Neural cell (in vitro differentiated cells): Measurements from ENCODE around the gene RADIL. TPM values are rescaled to one million over a fixed set of nuclear protein-coding genes. Genes with fewer than 3 reads are reported as not detected.

Source experiments
- H2AFZ ChIP-seq: fragments of 200-600, 300-800 bp; sonication (generic), shearing (Covaris generic); 2 replicates; pipeline ENCODE4 v1.6.0; 2014; ENCODE audit warnings: low read depth, mild to moderate bottlenecking, antibody characterized with exemption, low read length, moderate library complexity
- H3F3A ChIP-seq: fragments of 200-600 bp; shearing (Covaris generic); 2 replicates; pipeline ENCODE4 v1.6.1; 2016; ENCODE audit warnings: mild to moderate bottlenecking, moderate library complexity, mixed read lengths, antibody characterized with exemption, low read length; ENCODE audit not compliant: insufficient read depth, poor library complexity, severe bottlenecking
- H3K27ac ChIP-seq: fragments of 200-600, 300-800 bp; sonication (generic), shearing (Covaris generic); 2 replicates; pipeline ENCODE4 v1.5.1; 2014; ENCODE audit warnings: mild to moderate bottlenecking, low read length, moderate library complexity
- H3K27me3 ChIP-seq: fragments of 300-800, 200-600 bp; sonication (generic), shearing (Covaris generic); 2 replicates; pipeline ENCODE4 v1.6.0; 2014; ENCODE audit warnings: mild to moderate bottlenecking, low read depth, low read length, moderate library complexity; ENCODE audit not compliant: insufficient read depth
- H3K36me3 ChIP-seq: fragments of 300-800, 200-600 bp; sonication (generic), shearing (Covaris generic); 2 replicates; pipeline ENCODE4 v1.5.1; 2014; ENCODE audit warnings: mild to moderate bottlenecking, antibody characterized with exemption, low read length, moderate library complexity; ENCODE audit not compliant: insufficient read depth
- H3K4me2 ChIP-seq: fragments of 300-800, 200-600 bp; sonication (generic), shearing (Covaris generic); 2 replicates; pipeline ENCODE4 v1.6.0; 2014; ENCODE audit warnings: mild to moderate bottlenecking, low read length
- H3K4me3 ChIP-seq: fragments of 300-800, 200-600 bp; sonication (generic), shearing (Covaris generic); 2 replicates; pipeline ENCODE4 v1.5.1; 2014; ENCODE audit warnings: mild to moderate bottlenecking, low read length, moderate library complexity
- H3K79me2 ChIP-seq: fragments of 200-600 bp; shearing (Covaris generic); replicated peaks from 2 replicates; pipeline ENCODE4 v1.6.0; 2014; ENCODE audit warnings: mild to moderate bottlenecking, low read length, moderate library complexity; ENCODE audit not compliant: insufficient read depth
- H3K9ac ChIP-seq: fragments of 300-800, 200-600 bp; sonication (generic), shearing (Covaris generic); 2 replicates; pipeline ENCODE4 v1.6.1; 2016; ENCODE audit warnings: mild to moderate bottlenecking, low read length, mixed read lengths
- H3K9me2 ChIP-seq: fragments of 200-600 bp; shearing (Covaris generic); 2 replicates; pipeline ENCODE4 v1.6.1; 2016; ENCODE audit warnings: mild to moderate bottlenecking, low read length, mixed read lengths; ENCODE audit not compliant: insufficient read depth
- H3K9me3 ChIP-seq: fragments of 200-600, 300-800 bp; sonication (generic), shearing (Covaris generic); 2 replicates; pipeline ENCODE4 v1.6.1; 2016; ENCODE audit warnings: mild to moderate bottlenecking, mixed run types, low read length, moderate library complexity, mixed read lengths
- H4K20me1 ChIP-seq: fragments of 200-600 bp; shearing (Covaris generic); 2 replicates; pipeline ENCODE4 v1.6.1; 2016; ENCODE audit warnings: mild to moderate bottlenecking, mixed run types; ENCODE audit not compliant: insufficient read depth
- EP300 ChIP-seq: fragments of 450-650 bp; conservative IDR thresholded peaks from 2 replicates; pipeline ENCODE4 v1.6.1; 2014; ENCODE audit warnings: antibody characterized with exemption, mild to moderate bottlenecking, moderate library complexity; ENCODE audit not compliant: poor library complexity, severe bottlenecking
- EZH2 ChIP-seq: fragments of 200-600, 300-800 bp; shearing (Covaris generic), sonication (generic); IDR thresholded peaks from 2 replicates; pipeline ENCODE4 v1.6.1; 2014; ENCODE audit warnings: antibody characterized with exemption, low read length, borderline replicate concordance, mild to moderate bottlenecking; ENCODE audit not compliant: insufficient read depth, poor library complexity, severe bottlenecking
- MXI1 ChIP-seq: fragments of 450-650 bp; conservative IDR thresholded peaks from 2 replicates; pipeline ENCODE4 v1.6.1; 2014; ENCODE audit warnings: antibody characterized with exemption, mild to moderate bottlenecking; ENCODE audit not compliant: poor library complexity, severe bottlenecking
- POLR2AphosphoS5 ChIP-seq: IDR thresholded peaks from 2 replicates; pipeline ENCODE4 v1.6.1; 2012
- RAD21 ChIP-seq: fragments of 450-650 bp; conservative IDR thresholded peaks from 2 replicates; pipeline ENCODE4 v1.6.1; 2014; ENCODE audit warnings: antibody characterized with exemption, mild to moderate bottlenecking, moderate library complexity
- SMC3 ChIP-seq: fragments of 450-650 bp; conservative IDR thresholded peaks from 2 replicates; pipeline ENCODE4 v1.6.1; 2014; ENCODE audit warnings: antibody characterized with exemption, mild to moderate bottlenecking, moderate library complexity; ENCODE audit not compliant: poor library complexity
- TAF1 ChIP-seq: IDR thresholded peaks from 2 replicates; pipeline ENCODE4 v1.6.1; 2012; ENCODE audit warnings: low read depth
- polyA plus RNA-seq: library from polyadenylated mRNA; depleted of rRNA; stranded (reverse); fragments of >200 nt; gene quantifications from 2 replicates; pipeline ENCODE4 v1.2.3, GENCODE V29; 2014
- TF ChIP-seq, protein P1 (sequence below): IDR thresholded peaks from 2 replicates; pipeline ENCODE4 v1.6.1; 2012; ENCODE audit warnings: borderline replicate concordance
- TF ChIP-seq, protein P2 (sequence below): fragments of 450-650 bp; IDR thresholded peaks from 2 replicates; pipeline ENCODE4 v1.5.1; 2014; ENCODE audit warnings: antibody characterized with exemption, mild to moderate bottlenecking, moderate library complexity; ENCODE audit not compliant: poor library complexity, severe bottlenecking

RADIL gene
- polyA plus RNA-seq, 1 donor from 2014 or later, result 4.1 TPM

DNA sequence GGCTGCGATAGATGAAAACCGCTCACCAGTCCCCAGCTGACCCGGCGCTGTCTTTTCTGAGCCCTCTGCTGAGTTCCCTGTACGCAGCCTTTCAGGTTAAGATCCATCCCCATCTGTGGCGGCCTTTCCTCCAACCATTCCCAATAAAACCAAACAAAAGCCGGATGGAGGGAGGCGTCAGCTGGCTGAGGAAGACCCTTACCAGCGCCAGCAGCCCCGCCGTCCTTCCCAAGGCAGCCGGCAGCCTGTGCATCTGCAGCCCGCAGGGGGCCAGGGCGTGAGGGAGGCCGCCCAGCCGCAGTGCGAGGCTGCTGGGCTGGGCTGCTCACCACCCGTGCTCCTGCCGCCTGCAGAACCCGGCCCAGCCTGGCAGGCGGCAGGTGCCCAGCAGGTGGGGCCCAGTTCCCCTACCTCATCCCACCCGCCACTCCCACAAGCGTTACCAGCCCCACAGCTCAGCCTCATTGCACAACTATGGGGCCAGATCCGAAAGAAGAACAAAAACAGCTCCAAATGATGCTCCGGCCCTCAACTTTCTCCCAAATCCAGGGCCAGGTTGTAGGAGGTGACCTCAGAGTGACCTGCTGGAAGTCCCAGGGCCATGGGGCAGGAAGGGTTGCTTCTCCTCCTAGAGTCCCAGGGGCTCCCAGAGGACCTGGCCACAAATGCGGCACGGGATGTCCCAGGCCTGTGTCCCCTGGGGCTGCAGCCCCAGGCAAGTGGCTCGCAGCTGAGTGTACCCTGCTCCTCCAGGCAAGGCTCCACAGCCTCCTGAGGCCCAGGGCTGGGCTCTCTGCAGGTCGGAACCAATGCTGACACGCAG is 45.5 kb downstream of the RADIL start:
- Histone ChIP-seq H3K27me3 (no peaks in the 10 kb centered on the region), H2AFZ (no peak overlapping the region), H4K20me1 (no peaks in the 10 kb centered on the region), H3K9me3 (no peaks in the 10 kb centered on the region), H3K4me2 (no peak overlapping the region), H3K36me3 (no peaks in the 10 kb centered on the region), H3K9me2 (no peaks in the 10 kb centered on the region), H3K4me3 (peak overlapping the region; percentile 39), H3K79me2 (no peaks in the 10 kb centered on the region), H3F3A (no peaks in the 10 kb centered on the region), H3K9ac (peak overlapping the region; percentile 38), H3K27ac (peak overlapping the region; percentile 36)
- TF ChIP-seq EZH2 (no peak), EP300 (no peak), SMC3 (no peak), TAF1 (no peak), MXI1 (no peak), RAD21 (no peak), POLR2AphosphoS5 (peak; percentile 20)
- TF ChIP-seq, protein P1, sequence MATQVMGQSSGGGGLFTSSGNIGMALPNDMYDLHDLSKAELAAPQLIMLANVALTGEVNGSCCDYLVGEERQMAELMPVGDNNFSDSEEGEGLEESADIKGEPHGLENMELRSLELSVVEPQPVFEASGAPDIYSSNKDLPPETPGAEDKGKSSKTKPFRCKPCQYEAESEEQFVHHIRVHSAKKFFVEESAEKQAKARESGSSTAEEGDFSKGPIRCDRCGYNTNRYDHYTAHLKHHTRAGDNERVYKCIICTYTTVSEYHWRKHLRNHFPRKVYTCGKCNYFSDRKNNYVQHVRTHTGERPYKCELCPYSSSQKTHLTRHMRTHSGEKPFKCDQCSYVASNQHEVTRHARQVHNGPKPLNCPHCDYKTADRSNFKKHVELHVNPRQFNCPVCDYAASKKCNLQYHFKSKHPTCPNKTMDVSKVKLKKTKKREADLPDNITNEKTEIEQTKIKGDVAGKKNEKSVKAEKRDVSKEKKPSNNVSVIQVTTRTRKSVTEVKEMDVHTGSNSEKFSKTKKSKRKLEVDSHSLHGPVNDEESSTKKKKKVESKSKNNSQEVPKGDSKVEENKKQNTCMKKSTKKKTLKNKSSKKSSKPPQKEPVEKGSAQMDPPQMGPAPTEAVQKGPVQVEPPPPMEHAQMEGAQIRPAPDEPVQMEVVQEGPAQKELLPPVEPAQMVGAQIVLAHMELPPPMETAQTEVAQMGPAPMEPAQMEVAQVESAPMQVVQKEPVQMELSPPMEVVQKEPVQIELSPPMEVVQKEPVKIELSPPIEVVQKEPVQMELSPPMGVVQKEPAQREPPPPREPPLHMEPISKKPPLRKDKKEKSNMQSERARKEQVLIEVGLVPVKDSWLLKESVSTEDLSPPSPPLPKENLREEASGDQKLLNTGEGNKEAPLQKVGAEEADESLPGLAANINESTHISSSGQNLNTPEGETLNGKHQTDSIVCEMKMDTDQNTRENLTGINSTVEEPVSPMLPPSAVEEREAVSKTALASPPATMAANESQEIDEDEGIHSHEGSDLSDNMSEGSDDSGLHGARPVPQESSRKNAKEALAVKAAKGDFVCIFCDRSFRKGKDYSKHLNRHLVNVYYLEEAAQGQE, result no peak
- TF ChIP-seq, protein P2, sequence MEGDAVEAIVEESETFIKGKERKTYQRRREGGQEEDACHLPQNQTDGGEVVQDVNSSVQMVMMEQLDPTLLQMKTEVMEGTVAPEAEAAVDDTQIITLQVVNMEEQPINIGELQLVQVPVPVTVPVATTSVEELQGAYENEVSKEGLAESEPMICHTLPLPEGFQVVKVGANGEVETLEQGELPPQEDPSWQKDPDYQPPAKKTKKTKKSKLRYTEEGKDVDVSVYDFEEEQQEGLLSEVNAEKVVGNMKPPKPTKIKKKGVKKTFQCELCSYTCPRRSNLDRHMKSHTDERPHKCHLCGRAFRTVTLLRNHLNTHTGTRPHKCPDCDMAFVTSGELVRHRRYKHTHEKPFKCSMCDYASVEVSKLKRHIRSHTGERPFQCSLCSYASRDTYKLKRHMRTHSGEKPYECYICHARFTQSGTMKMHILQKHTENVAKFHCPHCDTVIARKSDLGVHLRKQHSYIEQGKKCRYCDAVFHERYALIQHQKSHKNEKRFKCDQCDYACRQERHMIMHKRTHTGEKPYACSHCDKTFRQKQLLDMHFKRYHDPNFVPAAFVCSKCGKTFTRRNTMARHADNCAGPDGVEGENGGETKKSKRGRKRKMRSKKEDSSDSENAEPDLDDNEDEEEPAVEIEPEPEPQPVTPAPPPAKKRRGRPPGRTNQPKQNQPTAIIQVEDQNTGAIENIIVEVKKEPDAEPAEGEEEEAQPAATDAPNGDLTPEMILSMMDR, result peak; percentile 16

DNA sequence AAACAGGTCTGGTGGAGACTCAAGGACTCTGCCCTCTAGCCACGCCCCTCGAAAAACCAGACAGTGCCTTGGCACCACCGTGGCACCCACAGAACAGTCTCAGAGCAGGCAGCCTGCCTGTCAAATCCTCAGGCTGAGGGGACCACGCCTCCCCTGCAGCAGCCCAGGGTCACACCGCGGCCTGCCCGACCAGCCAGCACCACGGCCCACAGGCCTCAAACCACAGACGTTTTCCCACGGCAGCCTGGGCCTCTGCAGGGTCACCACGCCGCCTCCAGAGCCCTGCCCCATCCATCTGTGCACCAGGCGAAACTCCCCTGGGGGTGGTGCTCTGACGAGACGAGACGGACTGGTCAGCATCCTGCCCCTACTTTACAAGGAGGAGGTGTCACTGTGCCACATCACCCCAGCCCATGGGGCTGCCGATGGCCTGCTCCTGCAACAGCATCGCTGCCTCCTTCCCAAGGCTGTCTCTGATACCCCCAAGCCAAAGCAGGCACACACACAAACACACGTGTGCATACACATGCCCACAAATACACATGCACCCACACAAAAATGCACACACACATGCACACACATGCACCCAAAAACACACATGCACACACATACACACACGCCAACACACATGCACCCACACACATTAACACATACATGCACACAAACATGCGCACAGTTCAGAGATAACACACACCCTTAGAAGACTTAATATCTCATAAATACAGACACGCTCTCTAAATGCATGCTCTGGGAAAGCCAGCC is 46.3 kb downstream of the RADIL start:
- no peaks in the 10 kb centered on the region for H3K9me3 ChIP-seq
- no peaks in the 10 kb centered on the region for H3F3A ChIP-seq
- H3K36me3 ChIP-seq, result no peaks in the 10 kb centered on the region
- H3K27me3 ChIP-seq, result no peaks in the 10 kb centered on the region
- H2AFZ ChIP-seq, result no peak overlapping the region
- H3K9me2 ChIP-seq, result no peaks in the 10 kb centered on the region
- no peaks in the 10 kb centered on the region for H3K79me2 ChIP-seq
- no peak overlapping the region for H3K4me2 ChIP-seq
- peak overlapping the region; percentile 39 for H3K4me3 ChIP-seq
- TF ChIP-seq MXI1, result no peak
- TF ChIP-seq POLR2AphosphoS5, result peak; percentile 29
- H3K9ac ChIP-seq, result peak overlapping the region; percentile 38
- peak overlapping the region; percentile 36 for H3K27ac ChIP-seq
- H4K20me1 ChIP-seq, result no peaks in the 10 kb centered on the region
